ENCODE results near the gene BRD9. TPM values are rescaled to one million over a fixed set of nuclear protein-coding genes. Genes with fewer than 3 reads are reported as not detected.

The BRD9 gene
- total and polyA plus RNA-seq, 2 of the 13 experiments (the other 11 are each of a cell fraction or from before 2014, with no cell fraction given): 5.2 to 22.9 TPM

DNA sequence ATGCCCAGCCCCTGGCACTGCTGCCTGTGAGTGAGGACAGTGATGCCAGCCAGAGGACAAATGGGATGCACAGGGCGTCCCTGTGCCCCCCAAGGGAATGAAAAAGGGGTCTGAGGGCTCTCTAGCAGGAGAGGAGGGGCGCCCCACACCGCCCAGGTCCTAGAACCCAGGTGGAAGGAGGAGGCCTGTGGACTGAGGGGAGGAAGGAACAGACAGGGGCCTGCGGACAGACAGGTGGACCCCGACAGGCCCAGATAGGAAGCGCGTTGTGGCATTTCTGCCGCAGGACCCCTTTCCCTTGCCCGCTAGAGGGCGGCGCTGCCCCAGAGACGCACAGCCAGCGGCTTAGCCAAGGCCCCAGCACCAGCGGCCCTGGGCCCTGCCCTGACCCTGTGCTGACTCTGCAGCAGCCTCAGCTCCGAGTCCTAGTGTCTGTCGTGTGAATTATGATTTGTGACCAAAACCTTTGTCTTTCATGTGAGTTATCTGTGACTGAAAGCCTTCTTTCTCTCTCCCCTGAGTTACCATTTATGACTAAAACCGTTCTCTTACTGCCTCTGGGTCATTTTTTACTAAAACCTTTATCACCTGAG, 30.8 kb upstream of the BRD9 start (continued):
- TF ChIP-seq FOXK2 (IDR thresholded peaks at IDR 0.05): no peak
- TF ChIP-seq ZNF331 (CRISPR knock-in tag; IDR thresholded peaks at IDR 0.05): 0 out of 2 replicates have a peak, but pooled peaks have one; percentile 24
- TF ChIP-seq KLF16 (CRISPR knock-in tag; IDR thresholded peaks at IDR 0.05): no peak
- TF ChIP-seq ONECUT2 (CRISPR knock-in tag; IDR thresholded peaks at IDR 0.05): no peak
- no peak for TF ChIP-seq MYNN (CRISPR knock-in tag; IDR thresholded peaks at IDR 0.05; ENCODE audit: low read depth)
- TF ChIP-seq, protein P1, sequence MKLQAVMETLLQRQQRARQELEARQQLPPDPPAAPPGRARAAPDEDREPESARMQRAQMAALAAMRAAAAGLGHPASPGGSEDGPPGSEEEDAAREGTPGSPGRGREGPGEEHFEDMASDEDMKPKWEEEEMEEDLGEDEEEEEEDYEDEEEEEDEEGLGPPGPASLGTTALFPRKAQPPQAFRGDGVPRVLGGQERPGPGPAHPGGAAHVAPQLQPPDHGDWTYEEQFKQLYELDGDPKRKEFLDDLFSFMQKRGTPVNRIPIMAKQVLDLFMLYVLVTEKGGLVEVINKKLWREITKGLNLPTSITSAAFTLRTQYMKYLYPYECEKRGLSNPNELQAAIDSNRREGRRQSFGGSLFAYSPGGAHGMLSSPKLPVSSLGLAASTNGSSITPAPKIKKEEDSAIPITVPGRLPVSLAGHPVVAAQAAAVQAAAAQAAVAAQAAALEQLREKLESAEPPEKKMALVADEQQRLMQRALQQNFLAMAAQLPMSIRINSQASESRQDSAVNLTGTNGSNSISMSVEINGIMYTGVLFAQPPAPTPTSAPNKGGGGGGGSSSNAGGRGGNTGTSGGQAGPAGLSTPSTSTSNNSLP (IDR thresholded peaks at IDR 0.05; ENCODE audit: low read depth, low read length): no peak
- TF ChIP-seq, protein P2, sequence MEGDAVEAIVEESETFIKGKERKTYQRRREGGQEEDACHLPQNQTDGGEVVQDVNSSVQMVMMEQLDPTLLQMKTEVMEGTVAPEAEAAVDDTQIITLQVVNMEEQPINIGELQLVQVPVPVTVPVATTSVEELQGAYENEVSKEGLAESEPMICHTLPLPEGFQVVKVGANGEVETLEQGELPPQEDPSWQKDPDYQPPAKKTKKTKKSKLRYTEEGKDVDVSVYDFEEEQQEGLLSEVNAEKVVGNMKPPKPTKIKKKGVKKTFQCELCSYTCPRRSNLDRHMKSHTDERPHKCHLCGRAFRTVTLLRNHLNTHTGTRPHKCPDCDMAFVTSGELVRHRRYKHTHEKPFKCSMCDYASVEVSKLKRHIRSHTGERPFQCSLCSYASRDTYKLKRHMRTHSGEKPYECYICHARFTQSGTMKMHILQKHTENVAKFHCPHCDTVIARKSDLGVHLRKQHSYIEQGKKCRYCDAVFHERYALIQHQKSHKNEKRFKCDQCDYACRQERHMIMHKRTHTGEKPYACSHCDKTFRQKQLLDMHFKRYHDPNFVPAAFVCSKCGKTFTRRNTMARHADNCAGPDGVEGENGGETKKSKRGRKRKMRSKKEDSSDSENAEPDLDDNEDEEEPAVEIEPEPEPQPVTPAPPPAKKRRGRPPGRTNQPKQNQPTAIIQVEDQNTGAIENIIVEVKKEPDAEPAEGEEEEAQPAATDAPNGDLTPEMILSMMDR (CRISPR knock-in tag; IDR thresholded peaks at IDR 0.05): peak; percentile 98
- no peak for TF ChIP-seq ZNF713 (CRISPR knock-in tag; IDR thresholded peaks at IDR 0.05)
- no peak for TF ChIP-seq ZNF547 (CRISPR knock-in tag; IDR thresholded peaks at IDR 0.05)
- TF ChIP-seq ZNF225 (CRISPR knock-in tag; IDR thresholded peaks at IDR 0.05): peak; percentile 33; the same call in 1 of the 2 replicates
- TF ChIP-seq ZBTB21 (CRISPR knock-in tag; IDR thresholded peaks at IDR 0.05): no peak
- no peak for TF ChIP-seq ZNF883 (CRISPR knock-in tag; IDR thresholded peaks at IDR 0.05; ENCODE audit: not compliant biosample characterization)
- TF ChIP-seq, protein P3, sequence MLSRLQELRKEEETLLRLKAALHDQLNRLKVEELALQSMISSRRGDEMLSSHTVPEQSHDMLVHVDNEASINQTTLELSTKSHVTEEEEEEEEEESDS (CRISPR knock-in tag; IDR thresholded peaks at IDR 0.05; ENCODE audit: borderline replicate concordance): no peak
- TF ChIP-seq ZNF292 (CRISPR knock-in tag; IDR thresholded peaks at IDR 0.05; ENCODE audit: borderline replicate concordance, low read depth): no peak
- TF ChIP-seq HOXD1 (CRISPR knock-in tag; IDR thresholded peaks at IDR 0.05): no peak
- TF ChIP-seq MAFG (CRISPR knock-in tag; IDR thresholded peaks at IDR 0.05): no peak
- TF ChIP-seq MLLT10 (CRISPR knock-in tag; IDR thresholded peaks at IDR 0.05): no peak
- no peak for TF ChIP-seq RNF2 (conservative IDR thresholded peaks at IDR 0.05; ENCODE audit: low read depth)
- TF ChIP-seq, protein P4, sequence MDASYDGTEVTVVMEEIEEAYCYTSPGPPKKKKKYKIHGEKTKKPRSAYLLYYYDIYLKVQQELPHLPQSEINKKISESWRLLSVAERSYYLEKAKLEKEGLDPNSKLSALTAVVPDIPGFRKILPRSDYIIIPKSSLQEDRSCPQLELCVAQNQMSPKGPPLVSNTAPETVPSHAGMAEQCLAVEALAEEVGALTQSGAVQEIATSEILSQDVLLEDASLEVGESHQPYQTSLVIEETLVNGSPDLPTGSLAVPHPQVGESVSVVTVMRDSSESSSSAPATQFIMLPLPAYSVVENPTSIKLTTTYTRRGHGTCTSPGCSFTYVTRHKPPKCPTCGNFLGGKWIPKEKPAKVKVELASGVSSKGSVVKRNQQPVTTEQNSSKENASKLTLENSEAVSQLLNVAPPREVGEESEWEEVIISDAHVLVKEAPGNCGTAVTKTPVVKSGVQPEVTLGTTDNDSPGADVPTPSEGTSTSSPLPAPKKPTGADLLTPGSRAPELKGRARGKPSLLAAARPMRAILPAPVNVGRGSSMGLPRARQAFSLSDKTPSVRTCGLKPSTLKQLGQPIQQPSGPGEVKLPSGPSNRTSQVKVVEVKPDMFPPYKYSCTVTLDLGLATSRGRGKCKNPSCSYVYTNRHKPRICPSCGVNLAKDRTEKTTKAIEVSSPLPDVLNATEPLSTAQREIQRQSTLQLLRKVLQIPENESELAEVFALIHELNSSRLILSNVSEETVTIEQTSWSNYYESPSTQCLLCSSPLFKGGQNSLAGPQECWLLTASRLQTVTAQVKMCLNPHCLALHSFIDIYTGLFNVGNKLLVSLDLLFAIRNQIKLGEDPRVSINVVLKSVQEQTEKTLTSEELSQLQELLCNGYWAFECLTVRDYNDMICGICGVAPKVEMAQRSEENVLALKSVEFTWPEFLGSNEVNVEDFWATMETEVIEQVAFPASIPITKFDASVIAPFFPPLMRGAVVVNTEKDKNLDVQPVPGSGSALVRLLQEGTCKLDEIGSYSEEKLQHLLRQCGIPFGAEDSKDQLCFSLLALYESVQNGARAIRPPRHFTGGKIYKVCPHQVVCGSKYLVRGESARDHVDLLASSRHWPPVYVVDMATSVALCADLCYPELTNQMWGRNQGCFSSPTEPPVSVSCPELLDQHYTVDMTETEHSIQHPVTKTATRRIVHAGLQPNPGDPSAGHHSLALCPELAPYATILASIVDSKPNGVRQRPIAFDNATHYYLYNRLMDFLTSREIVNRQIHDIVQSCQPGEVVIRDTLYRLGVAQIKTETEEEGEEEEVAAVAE (CRISPR knock-in tag; IDR thresholded peaks at IDR 0.05; ENCODE audit: borderline replicate concordance): no peak
- TF ChIP-seq, protein P5, sequence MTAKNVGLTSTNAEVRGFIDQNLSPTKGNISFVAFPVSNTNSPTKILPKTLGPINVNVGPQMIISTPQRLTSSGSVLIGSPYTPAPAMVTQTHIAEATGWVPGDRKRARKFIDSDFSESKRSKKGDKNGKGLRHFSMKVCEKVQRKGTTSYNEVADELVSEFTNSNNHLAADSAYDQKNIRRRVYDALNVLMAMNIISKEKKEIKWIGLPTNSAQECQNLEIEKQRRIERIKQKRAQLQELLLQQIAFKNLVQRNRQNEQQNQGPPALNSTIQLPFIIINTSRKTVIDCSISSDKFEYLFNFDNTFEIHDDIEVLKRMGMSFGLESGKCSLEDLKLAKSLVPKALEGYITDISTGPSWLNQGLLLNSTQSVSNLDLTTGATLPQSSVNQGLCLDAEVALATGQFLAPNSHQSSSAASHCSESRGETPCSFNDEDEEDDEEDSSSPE (CRISPR knock-in tag; IDR thresholded peaks at IDR 0.05): no peak
- no peak for TF ChIP-seq ZNF432 (CRISPR knock-in tag; IDR thresholded peaks at IDR 0.05; ENCODE audit: borderline replicate concordance)
- no peak for TF ChIP-seq ZNF383 (CRISPR knock-in tag; IDR thresholded peaks at IDR 0.05; ENCODE audit: borderline replicate concordance)

Measured in HepG2 (cell line).